ENCODE results near the gene SLC46A1.
A peak's percentile ranks its signal among the peaks of the same experiment; 100 is the strongest.

SLC46A1 gene

GRCh38 chr17:28413804-28414203 lies 7.8 kb upstream of the SLC46A1 start:
- no peak for TF ChIP-seq CTCF (IDR thresholded peaks at IDR 0.05; ENCODE audit: insufficient read depth, low read depth, low read length, missing control alignments)
- H3K4me3 ChIP-seq (ENCODE audit: low read depth, low read length) = no peak overlapping the region
- no peak for DNase-seq (ENCODE audit: low read depth)

GRCh38 chr17:28412099-28412498 lies 6.1 kb upstream of the SLC46A1 start:
- DNase-seq (ENCODE audit: low read depth) = no peak
- H3K4me3 ChIP-seq (ENCODE audit: low read depth, low read length) = no peak overlapping the region
- no peak for TF ChIP-seq CTCF (IDR thresholded peaks at IDR 0.05; ENCODE audit: insufficient read depth, low read depth, low read length, missing control alignments)

GRCh38 chr17:28407974-28408306 lies 1.9 kb upstream of the SLC46A1 start:
- H3K4me3 ChIP-seq (ENCODE audit: low read depth, low read length) = no peak overlapping the region
- no peak for DNase-seq (ENCODE audit: low read depth)
- TF ChIP-seq CTCF (IDR thresholded peaks at IDR 0.05; ENCODE audit: insufficient read depth, low read depth, low read length, missing control alignments) = no peak

- DNase-seq (ENCODE audit: low read depth) = no peak
- no peak overlapping the region for H3K4me3 ChIP-seq (ENCODE audit: low read depth, low read length)
- no peak for TF ChIP-seq CTCF (IDR thresholded peaks at IDR 0.05; ENCODE audit: insufficient read depth, low read depth, low read length, missing control alignments)
Measured at GRCh38 chr17:28407130-28407973, 1.3 kb upstream of the SLC46A1 start.

- no peak for TF ChIP-seq CTCF (IDR thresholded peaks at IDR 0.05; ENCODE audit: insufficient read depth, low read depth, low read length, missing control alignments)
- peak overlapping the region; percentile 76 for H3K4me3 ChIP-seq (ENCODE audit: low read depth, low read length)
- DNase-seq (ENCODE audit: low read depth) = no peak
Measured at GRCh38 chr17:28406473-28406814, 432 bp upstream of the SLC46A1 start.

- TF ChIP-seq CTCF (IDR thresholded peaks at IDR 0.05; ENCODE audit: insufficient read depth, low read depth, low read length, missing control alignments) = no peak
- no peak for DNase-seq (ENCODE audit: low read depth)
- H3K4me3 ChIP-seq (ENCODE audit: low read depth, low read length) = peak overlapping the region; percentile 76
Measured at GRCh38 chr17:28404812-28405570, 1.0 kb downstream of the SLC46A1 start.
